Activated CD4-positive, alpha-beta memory T cell treated with anti-CD3 and anti-CD28 coated beads, Interleukin-2, amount 10 ng/mL, durations not matched to agents 7 days and 5 days (primary cell): ENCODE measurements around the gene RTL1. TPM values are rescaled to one million over a fixed set of nuclear protein-coding genes. Genes with fewer than 3 reads are reported as not detected.

Experiments used
- CTCF ChIA-PET: fragments of 350-600 bp; sonication (Branson Sonifier 250); formaldehyde crosslinking; loops from one replicate; lab custom pipeline; 2021; ENCODE audit warnings: antibody characterized with exemption, inconsistent platforms; lab: Charles Lee
- POLR2A ChIA-PET: fragments of 350-600 bp; sonication (Branson Sonifier 250); formaldehyde crosslinking; loops from one replicate; lab custom pipeline; 2021; ENCODE audit warnings: antibody characterized with exemption; lab: Charles Lee
- DNase-seq: peaks from one replicate; pipeline ENCODE4 v3.0.0-alpha.2; 2020
- H3K27ac Mint-ChIP-seq: one replicate; pipeline ENCODE4 v1.8.0; 2021; ENCODE audit warnings: mild to moderate bottlenecking, mixed read lengths
- H3K27me3 Mint-ChIP-seq: one replicate; pipeline ENCODE4 v1.8.0; 2021; ENCODE audit warnings: mixed read lengths
- H3K36me3 Mint-ChIP-seq: one replicate; pipeline ENCODE4 v1.8.0; 2021; ENCODE audit warnings: low read depth, mixed read lengths
- H3K4me1 Mint-ChIP-seq: one replicate; pipeline ENCODE4 v1.8.0; 2021; ENCODE audit warnings: mixed read lengths
- H3K4me3 Mint-ChIP-seq: one replicate; pipeline ENCODE4 v1.8.0; 2021; ENCODE audit warnings: mild to moderate bottlenecking, mixed read lengths
- H3K9me3 Mint-ChIP-seq: one replicate; pipeline ENCODE4 v1.8.0; 2021; ENCODE audit warnings: mixed read lengths
- total RNA-seq, 2 experiments: library from RNA; stranded (reverse); gene quantifications; one replicate each; pipeline ENCODE4 v1.2.3, GENCODE V29; 2021

Gene RTL1
- total RNA-seq, 2 experiments from 2014 or later: not detected

GRCh38 chr14:100882026-100882967 lies 21.2 kb downstream of the RTL1 start:
- no peak overlapping the region for H3K4me3 Mint-ChIP-seq
- H3K36me3 Mint-ChIP-seq: no peaks in the 10 kb centered on the region
- H3K4me1 Mint-ChIP-seq: no peaks in the 10 kb centered on the region
- POLR2A ChIA-PET: no interaction called here
- H3K9me3 Mint-ChIP-seq: no peaks in the 10 kb centered on the region
- H3K27me3 Mint-ChIP-seq: peaks cover 6% of the 10 kb centered on the region
- no peak for DNase-seq
- no peak overlapping the region for H3K27ac Mint-ChIP-seq
- CTCF ChIA-PET: no interaction called here

- CTCF ChIA-PET: no interaction called here
- Mint-ChIP-seq H3K36me3 (no peaks in the 10 kb centered on the region), H3K4me1 (no peaks in the 10 kb centered on the region), H3K27ac (no peak overlapping the region), H3K27me3 (peaks cover 3% of the 10 kb centered on the region), H3K4me3 (no peak overlapping the region), H3K9me3 (no peaks in the 10 kb centered on the region)
- POLR2A ChIA-PET: no interaction called here
- DNase-seq: no peak
Measured at GRCh38 chr14:100881211-100882025, 22.1 kb downstream of the RTL1 start.

GRCh38 chr14:100880271-100881101 lies 23.0 kb downstream of the RTL1 start:
- H3K27ac Mint-ChIP-seq: no peak overlapping the region
- DNase-seq: no peak
- H3K27me3 Mint-ChIP-seq: peaks cover 2% of the 10 kb centered on the region
- H3K36me3 Mint-ChIP-seq: no peaks in the 10 kb centered on the region
- ChIA-PET CTCF (no interaction called here), POLR2A (no interaction called here)
- H3K4me1 Mint-ChIP-seq: no peaks in the 10 kb centered on the region
- H3K9me3 Mint-ChIP-seq: no peaks in the 10 kb centered on the region
- H3K4me3 Mint-ChIP-seq: no peak overlapping the region

GRCh38 chr14:100879782-100880181 lies 23.7 kb downstream of the RTL1 start:
- H3K27ac Mint-ChIP-seq: no peak overlapping the region

GRCh38 chr14:100879194-100879593 lies 24.3 kb downstream of the RTL1 start:
- H3K27me3 Mint-ChIP-seq: no peaks in the 10 kb centered on the region
- CTCF ChIA-PET: no interaction called here
- H3K27ac Mint-ChIP-seq: no peak overlapping the region
- no peaks in the 10 kb centered on the region for H3K9me3 Mint-ChIP-seq
- H3K4me3 Mint-ChIP-seq: no peak overlapping the region
- no peaks in the 10 kb centered on the region for H3K36me3 Mint-ChIP-seq
- POLR2A ChIA-PET: no interaction called here
- no peak for DNase-seq
- H3K4me1 Mint-ChIP-seq: no peaks in the 10 kb centered on the region

More at GRCh38 chr14:100879782-100880181, 23.7 kb downstream of the RTL1 start:
- Mint-ChIP-seq H3K4me3 (no peak overlapping the region), H3K36me3 (no peaks in the 10 kb centered on the region), H3K9me3 (no peaks in the 10 kb centered on the region), H3K4me1 (no peaks in the 10 kb centered on the region), H3K27me3 (peaks cover 2% of the 10 kb centered on the region)
- DNase-seq: no peak
- ChIA-PET CTCF (no interaction called here), POLR2A (no interaction called here)

GRCh38 chr14:100878271-100879146 lies 25.0 kb downstream of the RTL1 start:
- no peaks in the 10 kb centered on the region for H3K36me3 Mint-ChIP-seq
- H3K4me3 Mint-ChIP-seq: no peak overlapping the region
- no peak overlapping the region for H3K27ac Mint-ChIP-seq
- CTCF ChIA-PET: no interaction called here
- POLR2A ChIA-PET: no interaction called here
- DNase-seq: no peak
- peaks cover 1% of the 10 kb centered on the region for H3K9me3 Mint-ChIP-seq
- no peaks in the 10 kb centered on the region for H3K4me1 Mint-ChIP-seq
- no peaks in the 10 kb centered on the region for H3K27me3 Mint-ChIP-seq

- no peak for DNase-seq
- CTCF ChIA-PET: no interaction called here
- no peak overlapping the region for H3K27ac Mint-ChIP-seq
Measured at GRCh38 chr14:100875861-100876590, 27.5 kb downstream of the RTL1 start.

GRCh38 chr14:100875126-100875525 lies 28.4 kb downstream of the RTL1 start:
- no peaks in the 10 kb centered on the region for H3K4me1 Mint-ChIP-seq
- H3K27ac Mint-ChIP-seq: no peak overlapping the region
- no peak for DNase-seq
- H3K9me3 Mint-ChIP-seq: peaks cover 5% of the 10 kb centered on the region
- H3K36me3 Mint-ChIP-seq: no peaks in the 10 kb centered on the region
- no peak overlapping the region for H3K4me3 Mint-ChIP-seq
- no peaks in the 10 kb centered on the region for H3K27me3 Mint-ChIP-seq
- CTCF ChIA-PET: no interaction called here
- POLR2A ChIA-PET: no interaction called here

More at GRCh38 chr14:100875861-100876590, 27.5 kb downstream of the RTL1 start:
- POLR2A ChIA-PET: no interaction called here
- Mint-ChIP-seq H3K27me3 (no peaks in the 10 kb centered on the region), H3K36me3 (no peaks in the 10 kb centered on the region), H3K4me1 (no peaks in the 10 kb centered on the region), H3K9me3 (peaks cover 5% of the 10 kb centered on the region), H3K4me3 (no peak overlapping the region)

GRCh38 chr14:100874411-100875091 lies 29.0 kb downstream of the RTL1 start:
- Mint-ChIP-seq H3K36me3 (no peaks in the 10 kb centered on the region), H3K27ac (no peak overlapping the region), H3K4me1 (no peaks in the 10 kb centered on the region), H3K9me3 (peaks cover 5% of the 10 kb centered on the region), H3K27me3 (no peaks in the 10 kb centered on the region), H3K4me3 (no peak overlapping the region)
- DNase-seq: no peak
- ChIA-PET CTCF (no interaction called here), POLR2A (no interaction called here)

GRCh38 chr14:100874051-100874410 lies 29.5 kb downstream of the RTL1 start:
- POLR2A ChIA-PET: no interaction called here
- Mint-ChIP-seq H3K4me1 (no peaks in the 10 kb centered on the region), H3K27me3 (no peaks in the 10 kb centered on the region), H3K9me3 (peaks cover 5% of the 10 kb centered on the region), H3K27ac (no peak overlapping the region), H3K36me3 (no peaks in the 10 kb centered on the region), H3K4me3 (no peak overlapping the region)
- CTCF ChIA-PET: no interaction called here
- no peak for DNase-seq

GRCh38 chr14:100873096-100873482 lies 30.4 kb downstream of the RTL1 start:
- H3K27me3 Mint-ChIP-seq: no peaks in the 10 kb centered on the region
- POLR2A ChIA-PET: no interaction called here
- H3K27ac Mint-ChIP-seq: no peak overlapping the region
- no peak overlapping the region for H3K4me3 Mint-ChIP-seq
- no peak for DNase-seq
- peaks cover 5% of the 10 kb centered on the region for H3K9me3 Mint-ChIP-seq
- H3K4me1 Mint-ChIP-seq: no peaks in the 10 kb centered on the region
- no peaks in the 10 kb centered on the region for H3K36me3 Mint-ChIP-seq
- CTCF ChIA-PET: no interaction called here
